SK-N-SH (cell line): Measurements from ENCODE around the gene MYO1D.

Source experiments
- EZH2phosphoT487 ChIP-seq: fragments of 200-600 bp; sonication (generic); IDR thresholded peaks from 2 replicates; pipeline ENCODE4 v1.6.1; 2017; ENCODE audit warnings: low read depth, mixed run types, mild to moderate bottlenecking, antibody characterized with exemption, moderate library complexity, borderline replicate concordance
- FOXM1 ChIP-seq: IDR thresholded peaks from 2 replicates; pipeline ENCODE4 v1.4.0; 2012; ENCODE audit warnings: low read depth, mild to moderate bottlenecking
- POLR2AphosphoS5 ChIP-seq: IDR thresholded peaks from 2 replicates; pipeline ENCODE4 v1.6.1; 2012; ENCODE audit warnings: low read depth, low read length
- RAD21 ChIP-seq: IDR thresholded peaks from 2 replicates; pipeline ENCODE4 v1.6.1; 2012; ENCODE audit warnings: mild to moderate bottlenecking, low read length
- RCOR1 ChIP-seq: fragments of 150-350 bp; IDR thresholded peaks from 2 replicates; pipeline ENCODE4 v1.6.1; 2017; ENCODE audit warnings: antibody characterized with exemption, low read length
- SMC3 ChIP-seq: IDR thresholded peaks from 2 replicates; pipeline ENCODE4 v1.6.1; 2012; ENCODE audit warnings: low read depth, low read length, improper control_type of control experiment
- TF ChIP-seq, protein P1 (sequence below): fragments of 200-600 bp; sonication (generic); IDR thresholded peaks from 2 replicates; pipeline ENCODE4 v1.6.1; 2017; ENCODE audit warnings: antibody characterized with exemption, mild to moderate bottlenecking, moderate library complexity
- TF ChIP-seq, protein P2 (sequence below): IDR thresholded peaks from 2 replicates; pipeline ENCODE4 v1.4.0; 2012; ENCODE audit warnings: low read depth, borderline replicate concordance
- TF ChIP-seq, protein P3 (sequence below): IDR thresholded peaks from 2 replicates; pipeline ENCODE4 v1.4.0; 2012; ENCODE audit warnings: low read depth

DNA sequence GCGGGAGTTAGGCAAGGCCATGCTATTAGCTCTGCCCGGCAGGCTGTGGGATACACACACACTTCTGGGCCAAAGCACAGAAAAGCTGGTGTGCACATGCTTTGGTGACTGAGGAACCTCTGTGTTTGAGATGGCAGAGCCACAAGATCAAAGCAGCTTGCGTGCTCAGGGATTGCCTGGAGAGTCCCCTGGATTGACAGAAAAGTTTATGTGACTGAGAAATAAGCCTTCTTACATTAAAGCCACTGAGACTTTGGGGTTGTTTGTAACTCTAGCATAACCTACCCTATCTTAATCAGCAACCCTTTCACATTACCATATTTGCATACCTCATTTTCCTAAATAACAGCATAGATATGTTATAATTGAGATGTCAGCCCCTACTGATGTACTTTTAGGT lies 69.3 kb downstream of the MYO1D start:
- TF ChIP-seq RCOR1 (no peak), EZH2phosphoT487 (no peak), SMC3 (no peak), POLR2AphosphoS5 (no peak), FOXM1 (no peak), RAD21 (no peak)
- TF ChIP-seq, protein P1, sequence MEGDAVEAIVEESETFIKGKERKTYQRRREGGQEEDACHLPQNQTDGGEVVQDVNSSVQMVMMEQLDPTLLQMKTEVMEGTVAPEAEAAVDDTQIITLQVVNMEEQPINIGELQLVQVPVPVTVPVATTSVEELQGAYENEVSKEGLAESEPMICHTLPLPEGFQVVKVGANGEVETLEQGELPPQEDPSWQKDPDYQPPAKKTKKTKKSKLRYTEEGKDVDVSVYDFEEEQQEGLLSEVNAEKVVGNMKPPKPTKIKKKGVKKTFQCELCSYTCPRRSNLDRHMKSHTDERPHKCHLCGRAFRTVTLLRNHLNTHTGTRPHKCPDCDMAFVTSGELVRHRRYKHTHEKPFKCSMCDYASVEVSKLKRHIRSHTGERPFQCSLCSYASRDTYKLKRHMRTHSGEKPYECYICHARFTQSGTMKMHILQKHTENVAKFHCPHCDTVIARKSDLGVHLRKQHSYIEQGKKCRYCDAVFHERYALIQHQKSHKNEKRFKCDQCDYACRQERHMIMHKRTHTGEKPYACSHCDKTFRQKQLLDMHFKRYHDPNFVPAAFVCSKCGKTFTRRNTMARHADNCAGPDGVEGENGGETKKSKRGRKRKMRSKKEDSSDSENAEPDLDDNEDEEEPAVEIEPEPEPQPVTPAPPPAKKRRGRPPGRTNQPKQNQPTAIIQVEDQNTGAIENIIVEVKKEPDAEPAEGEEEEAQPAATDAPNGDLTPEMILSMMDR = no peak
- TF ChIP-seq, protein P2, sequence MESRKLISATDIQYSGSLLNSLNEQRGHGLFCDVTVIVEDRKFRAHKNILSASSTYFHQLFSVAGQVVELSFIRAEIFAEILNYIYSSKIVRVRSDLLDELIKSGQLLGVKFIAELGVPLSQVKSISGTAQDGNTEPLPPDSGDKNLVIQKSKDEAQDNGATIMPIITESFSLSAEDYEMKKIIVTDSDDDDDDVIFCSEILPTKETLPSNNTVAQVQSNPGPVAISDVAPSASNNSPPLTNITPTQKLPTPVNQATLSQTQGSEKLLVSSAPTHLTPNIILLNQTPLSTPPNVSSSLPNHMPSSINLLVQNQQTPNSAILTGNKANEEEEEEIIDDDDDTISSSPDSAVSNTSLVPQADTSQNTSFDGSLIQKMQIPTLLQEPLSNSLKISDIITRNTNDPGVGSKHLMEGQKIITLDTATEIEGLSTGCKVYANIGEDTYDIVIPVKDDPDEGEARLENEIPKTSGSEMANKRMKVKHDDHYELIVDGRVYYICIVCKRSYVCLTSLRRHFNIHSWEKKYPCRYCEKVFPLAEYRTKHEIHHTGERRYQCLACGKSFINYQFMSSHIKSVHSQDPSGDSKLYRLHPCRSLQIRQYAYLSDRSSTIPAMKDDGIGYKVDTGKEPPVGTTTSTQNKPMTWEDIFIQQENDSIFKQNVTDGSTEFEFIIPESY = no peak
- TF ChIP-seq, protein P3, sequence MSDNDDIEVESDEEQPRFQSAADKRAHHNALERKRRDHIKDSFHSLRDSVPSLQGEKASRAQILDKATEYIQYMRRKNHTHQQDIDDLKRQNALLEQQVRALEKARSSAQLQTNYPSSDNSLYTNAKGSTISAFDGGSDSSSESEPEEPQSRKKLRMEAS = no peak
